H1 (cell line): ENCODE measurements around the gene PRKCA. TPM values are rescaled to one million over a fixed set of nuclear protein-coding genes. Genes with fewer than 3 reads are reported as not detected.

ENCODE experiments used
- HDAC6 ChIP-seq: IDR thresholded peaks from one replicate; pipeline ENCODE4 v1.7.1; 2012; ENCODE audit warnings: low read depth, mild to moderate bottlenecking, inconsistent platforms, low read length, moderate library complexity
- RNF2 ChIP-seq: fragments of 200-900, 300-1000 bp; sonication (generic); IDR thresholded peaks from 2 replicates; pipeline ENCODE4 v1.7.1; 2016; ENCODE audit warnings: borderline replicate concordance, low read depth, mild to moderate bottlenecking, antibody characterized with exemption, low read length; ENCODE audit not compliant: poor library complexity, severe bottlenecking; ENCODE audit errors: missing control alignments
- ZNF274 ChIP-seq: IDR thresholded peaks from 2 replicates; pipeline ENCODE4 v1.7.0; 2012; ENCODE audit warnings: low read length, borderline replicate concordance; ENCODE audit errors: extremely low read depth
- polyA plus RNA-seq, 7 experiments: library from polyadenylated mRNA; depleted of rRNA in 3 of 7; stranded (reverse) in 5 of 7; unstranded in 2 of 7; fragments of >200 nt in 5 of 7; fragments of 200-250 nt in 2 of 7; gene quantifications; 1 replicate in 5 of 7; 2 replicates in 1 of 7; 4 replicates in 1 of 7; pipeline versions ENCODE4 v1.2.1 to v1.2.3, GENCODE V29; 2011 to 2013; ENCODE audit warnings: missing spikeins in 2 of 7, mixed read lengths in 2 of 7
- total RNA-seq: library from RNA; stranded (reverse); fragmentation: NEBNext Ultra II Directional; extraction: Animal tissue kit (Norgen Biotek cat#: 25700); gene quantifications from 2 replicates; pipeline ENCODE4 v1.2.1, GENCODE V29; 2021
- TF ChIP-seq, protein P1 (sequence below): fragments of 300-600 bp; sonication (generic); IDR thresholded peaks from 2 replicates; pipeline ENCODE4 v1.7.1; 2012; ENCODE audit warnings: low read length, moderate library complexity, mild to moderate bottlenecking, inconsistent platforms; ENCODE audit not compliant: insufficient replicate concordance
- TF ChIP-seq, protein P2 (sequence below): IDR thresholded peaks from 2 replicates; pipeline ENCODE4 v1.6.1; 2011; ENCODE audit warnings: low read length, improper control_type of control experiment
- TF ChIP-seq, protein P3 (sequence below): IDR thresholded peaks from 2 replicates; pipeline ENCODE4 v1.6.1; 2011; ENCODE audit warnings: low read depth, mild to moderate bottlenecking, low read length; ENCODE audit not compliant: insufficient read depth

Gene PRKCA
- total and polyA plus RNA-seq, 2 of the 8 experiments (the other 6 are each of a cell fraction or from before 2014, with no cell fraction given): 5.8 to 17.8 TPM

DNA sequence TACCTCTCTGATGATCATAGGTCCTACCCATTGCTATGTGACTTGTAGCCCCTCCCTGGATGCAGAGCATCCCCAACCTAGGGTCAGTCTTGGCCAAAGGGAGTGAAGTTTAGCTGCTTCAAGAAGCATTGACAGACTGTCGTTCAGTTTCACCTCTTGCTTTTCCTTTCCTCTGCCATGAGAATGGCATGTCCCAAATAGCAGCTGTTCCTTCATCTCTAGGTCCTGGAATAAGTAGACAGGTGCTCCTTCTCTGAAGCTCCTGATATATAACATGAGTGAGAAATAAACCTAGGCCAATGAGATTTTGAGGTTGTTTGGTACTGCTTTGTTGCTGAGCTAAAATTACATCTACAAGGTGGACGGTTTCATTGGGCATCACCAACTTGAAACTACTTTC, 328.0 kb downstream of the PRKCA start (continued):
- TF ChIP-seq, protein P1, sequence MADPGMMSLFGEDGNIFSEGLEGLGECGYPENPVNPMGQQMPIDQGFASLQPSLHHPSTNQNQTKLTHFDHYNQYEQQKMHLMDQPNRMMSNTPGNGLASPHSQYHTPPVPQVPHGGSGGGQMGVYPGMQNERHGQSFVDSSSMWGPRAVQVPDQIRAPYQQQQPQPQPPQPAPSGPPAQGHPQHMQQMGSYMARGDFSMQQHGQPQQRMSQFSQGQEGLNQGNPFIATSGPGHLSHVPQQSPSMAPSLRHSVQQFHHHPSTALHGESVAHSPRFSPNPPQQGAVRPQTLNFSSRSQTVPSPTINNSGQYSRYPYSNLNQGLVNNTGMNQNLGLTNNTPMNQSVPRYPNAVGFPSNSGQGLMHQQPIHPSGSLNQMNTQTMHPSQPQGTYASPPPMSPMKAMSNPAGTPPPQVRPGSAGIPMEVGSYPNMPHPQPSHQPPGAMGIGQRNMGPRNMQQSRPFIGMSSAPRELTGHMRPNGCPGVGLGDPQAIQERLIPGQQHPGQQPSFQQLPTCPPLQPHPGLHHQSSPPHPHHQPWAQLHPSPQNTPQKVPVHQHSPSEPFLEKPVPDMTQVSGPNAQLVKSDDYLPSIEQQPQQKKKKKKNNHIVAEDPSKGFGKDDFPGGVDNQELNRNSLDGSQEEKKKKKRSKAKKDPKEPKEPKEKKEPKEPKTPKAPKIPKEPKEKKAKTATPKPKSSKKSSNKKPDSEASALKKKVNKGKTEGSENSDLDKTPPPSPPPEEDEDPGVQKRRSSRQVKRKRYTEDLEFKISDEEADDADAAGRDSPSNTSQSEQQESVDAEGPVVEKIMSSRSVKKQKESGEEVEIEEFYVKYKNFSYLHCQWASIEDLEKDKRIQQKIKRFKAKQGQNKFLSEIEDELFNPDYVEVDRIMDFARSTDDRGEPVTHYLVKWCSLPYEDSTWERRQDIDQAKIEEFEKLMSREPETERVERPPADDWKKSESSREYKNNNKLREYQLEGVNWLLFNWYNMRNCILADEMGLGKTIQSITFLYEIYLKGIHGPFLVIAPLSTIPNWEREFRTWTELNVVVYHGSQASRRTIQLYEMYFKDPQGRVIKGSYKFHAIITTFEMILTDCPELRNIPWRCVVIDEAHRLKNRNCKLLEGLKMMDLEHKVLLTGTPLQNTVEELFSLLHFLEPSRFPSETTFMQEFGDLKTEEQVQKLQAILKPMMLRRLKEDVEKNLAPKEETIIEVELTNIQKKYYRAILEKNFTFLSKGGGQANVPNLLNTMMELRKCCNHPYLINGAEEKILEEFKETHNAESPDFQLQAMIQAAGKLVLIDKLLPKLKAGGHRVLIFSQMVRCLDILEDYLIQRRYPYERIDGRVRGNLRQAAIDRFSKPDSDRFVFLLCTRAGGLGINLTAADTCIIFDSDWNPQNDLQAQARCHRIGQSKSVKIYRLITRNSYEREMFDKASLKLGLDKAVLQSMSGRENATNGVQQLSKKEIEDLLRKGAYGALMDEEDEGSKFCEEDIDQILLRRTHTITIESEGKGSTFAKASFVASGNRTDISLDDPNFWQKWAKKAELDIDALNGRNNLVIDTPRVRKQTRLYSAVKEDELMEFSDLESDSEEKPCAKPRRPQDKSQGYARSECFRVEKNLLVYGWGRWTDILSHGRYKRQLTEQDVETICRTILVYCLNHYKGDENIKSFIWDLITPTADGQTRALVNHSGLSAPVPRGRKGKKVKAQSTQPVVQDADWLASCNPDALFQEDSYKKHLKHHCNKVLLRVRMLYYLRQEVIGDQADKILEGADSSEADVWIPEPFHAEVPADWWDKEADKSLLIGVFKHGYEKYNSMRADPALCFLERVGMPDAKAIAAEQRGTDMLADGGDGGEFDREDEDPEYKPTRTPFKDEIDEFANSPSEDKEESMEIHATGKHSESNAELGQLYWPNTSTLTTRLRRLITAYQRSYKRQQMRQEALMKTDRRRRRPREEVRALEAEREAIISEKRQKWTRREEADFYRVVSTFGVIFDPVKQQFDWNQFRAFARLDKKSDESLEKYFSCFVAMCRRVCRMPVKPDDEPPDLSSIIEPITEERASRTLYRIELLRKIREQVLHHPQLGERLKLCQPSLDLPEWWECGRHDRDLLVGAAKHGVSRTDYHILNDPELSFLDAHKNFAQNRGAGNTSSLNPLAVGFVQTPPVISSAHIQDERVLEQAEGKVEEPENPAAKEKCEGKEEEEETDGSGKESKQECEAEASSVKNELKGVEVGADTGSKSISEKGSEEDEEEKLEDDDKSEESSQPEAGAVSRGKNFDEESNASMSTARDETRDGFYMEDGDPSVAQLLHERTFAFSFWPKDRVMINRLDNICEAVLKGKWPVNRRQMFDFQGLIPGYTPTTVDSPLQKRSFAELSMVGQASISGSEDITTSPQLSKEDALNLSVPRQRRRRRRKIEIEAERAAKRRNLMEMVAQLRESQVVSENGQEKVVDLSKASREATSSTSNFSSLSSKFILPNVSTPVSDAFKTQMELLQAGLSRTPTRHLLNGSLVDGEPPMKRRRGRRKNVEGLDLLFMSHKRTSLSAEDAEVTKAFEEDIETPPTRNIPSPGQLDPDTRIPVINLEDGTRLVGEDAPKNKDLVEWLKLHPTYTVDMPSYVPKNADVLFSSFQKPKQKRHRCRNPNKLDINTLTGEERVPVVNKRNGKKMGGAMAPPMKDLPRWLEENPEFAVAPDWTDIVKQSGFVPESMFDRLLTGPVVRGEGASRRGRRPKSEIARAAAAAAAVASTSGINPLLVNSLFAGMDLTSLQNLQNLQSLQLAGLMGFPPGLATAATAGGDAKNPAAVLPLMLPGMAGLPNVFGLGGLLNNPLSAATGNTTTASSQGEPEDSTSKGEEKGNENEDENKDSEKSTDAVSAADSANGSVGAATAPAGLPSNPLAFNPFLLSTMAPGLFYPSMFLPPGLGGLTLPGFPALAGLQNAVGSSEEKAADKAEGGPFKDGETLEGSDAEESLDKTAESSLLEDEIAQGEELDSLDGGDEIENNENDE: no peak
- TF ChIP-seq RNF2: no peak
- TF ChIP-seq ZNF274: no peak
- TF ChIP-seq, protein P2, sequence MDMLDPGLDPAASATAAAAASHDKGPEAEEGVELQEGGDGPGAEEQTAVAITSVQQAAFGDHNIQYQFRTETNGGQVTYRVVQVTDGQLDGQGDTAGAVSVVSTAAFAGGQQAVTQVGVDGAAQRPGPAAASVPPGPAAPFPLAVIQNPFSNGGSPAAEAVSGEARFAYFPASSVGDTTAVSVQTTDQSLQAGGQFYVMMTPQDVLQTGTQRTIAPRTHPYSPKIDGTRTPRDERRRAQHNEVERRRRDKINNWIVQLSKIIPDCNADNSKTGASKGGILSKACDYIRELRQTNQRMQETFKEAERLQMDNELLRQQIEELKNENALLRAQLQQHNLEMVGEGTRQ: no peak
- no peak for TF ChIP-seq HDAC6
- TF ChIP-seq, protein P3, sequence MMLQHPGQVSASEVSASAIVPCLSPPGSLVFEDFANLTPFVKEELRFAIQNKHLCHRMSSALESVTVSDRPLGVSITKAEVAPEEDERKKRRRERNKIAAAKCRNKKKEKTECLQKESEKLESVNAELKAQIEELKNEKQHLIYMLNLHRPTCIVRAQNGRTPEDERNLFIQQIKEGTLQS: no peak
